ENCODE measurements around the gene CREB5.

- TF ChIP-seq CTCF (IDR thresholded peaks at IDR 0.05; ENCODE audit: borderline replicate concordance, extremely low read depth, low read length, poor library complexity, severe bottlenecking) (no peak), EZH2 (IDR thresholded peaks at IDR 0.05; ENCODE audit: borderline replicate concordance, low read depth, low read length, severe bottlenecking) (no peak)
Measured at GRCh38 chr7:28871631-28872030, 459.3 kb downstream of the CREB5 start.

All from DND-41 (cell line).